GM18517 (cell line): ENCODE results near the gene TBXAS1.
A peak's percentile ranks its signal among the peaks of the same experiment; 100 is the strongest.

ENCODE experiments used
- ATAC-seq: cut with Tn5 transposase; IDR thresholded peaks from one replicate; pipeline ENCODE4 v1.9.1; 2021; ENCODE audit warnings: mild to moderate bottlenecking, moderate library complexity; ENCODE audit not compliant: unreplicated experiment

TBXAS1 gene

DNA sequence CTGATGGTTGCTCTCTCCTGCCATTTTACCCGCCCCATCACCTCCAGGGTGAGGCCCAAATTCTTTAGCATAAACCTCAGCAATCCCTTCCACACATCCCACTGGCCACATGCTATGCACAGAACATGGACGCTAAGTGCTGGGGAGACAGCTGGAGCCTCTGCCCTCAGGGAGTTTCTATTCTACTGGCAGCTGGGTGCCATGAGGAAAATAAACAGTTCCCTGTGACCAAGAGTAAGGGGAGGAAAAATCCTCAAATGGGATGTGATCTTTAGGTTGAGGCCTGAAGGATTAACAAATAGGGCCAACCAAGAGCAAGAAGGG lies 232.5 kb downstream of the TBXAS1 start:
- ATAC-seq = no peak

GRCh38 chr7:140062118-140062527 lies 233.1 kb downstream of the TBXAS1 start:
- peak; percentile 17 for ATAC-seq

GRCh38 chr7:140062528-140063299 lies 233.7 kb downstream of the TBXAS1 start, which contains the start of gene PARP12:
Gene PARP12 (minus strand): TSS chr7:140062951. CDS start chr7:140062847, 104 bp downstream.
- ATAC-seq = peak; percentile 83

GRCh38 chr7:140067052-140067451 lies 238.0 kb downstream of the TBXAS1 start:
- no peak for ATAC-seq

- no peak for ATAC-seq
Observed at GRCh38 chr7:140068033-140068432, 239.0 kb downstream of the TBXAS1 start.

DNA sequence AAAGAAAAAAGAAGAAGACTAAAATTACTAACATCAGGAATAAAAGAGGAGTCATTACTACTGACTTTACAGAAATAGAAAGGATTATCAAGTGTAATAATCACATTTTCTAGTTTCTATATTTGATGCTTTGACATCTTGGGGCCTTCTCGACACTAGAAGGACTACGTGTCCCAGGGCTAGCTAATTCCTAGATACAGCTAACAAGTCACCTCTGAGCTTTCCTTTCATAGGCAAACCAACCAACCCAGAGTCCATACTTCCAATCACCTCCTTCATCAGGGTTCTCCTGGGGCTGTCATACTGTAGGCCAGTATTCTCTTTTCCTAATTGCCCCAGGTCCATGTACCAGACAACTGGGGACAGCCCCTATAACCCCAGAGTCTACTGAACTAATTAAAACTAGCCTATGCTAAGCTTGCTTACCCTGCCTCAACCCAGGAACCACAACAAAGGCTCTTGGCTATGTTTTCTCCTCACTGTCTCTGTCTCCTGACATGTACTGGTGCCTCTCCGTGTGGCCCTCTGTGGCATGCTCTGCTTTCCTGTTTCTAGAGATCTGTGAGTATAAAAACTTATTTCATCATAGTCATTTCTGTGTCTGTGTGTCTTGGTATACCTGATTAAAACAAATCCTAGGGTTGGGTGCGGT lies 240.4 kb downstream of the TBXAS1 start:
- ATAC-seq = no peak
